GM10248 (cell line): ENCODE data around the gene ADAP1.

Source experiments
- CTCF ChIA-PET: fragments of 300-600 bp; sonication (Branson Sonifier 250); formaldehyde crosslinking; extraction: SDS; loops from one replicate; lab custom pipeline; 2021; ENCODE audit warnings: antibody characterized with exemption; lab: Yijun Ruan, JAX
- POLR2A ChIA-PET: fragments of 350-650 bp; sonication (Branson Sonifier 250); formaldehyde crosslinking; extraction: SDS; loops from one replicate; lab custom pipeline; 2020; ENCODE audit warnings: antibody characterized with exemption; lab: Yijun Ruan, JAX
- DNase-seq: peaks from one replicate; pipeline ENCODE4 v3.0.0; 2012; ENCODE audit errors: extremely low spot score
- TF ChIP-seq, protein P1 (sequence below): IDR thresholded peaks from 2 replicates; pipeline ENCODE4 v1.5.1; 2012; ENCODE audit warnings: mild to moderate bottlenecking, low read depth; ENCODE audit errors: extremely low read depth, missing control alignments, control extremely low read depth

Gene ADAP1

DNA sequence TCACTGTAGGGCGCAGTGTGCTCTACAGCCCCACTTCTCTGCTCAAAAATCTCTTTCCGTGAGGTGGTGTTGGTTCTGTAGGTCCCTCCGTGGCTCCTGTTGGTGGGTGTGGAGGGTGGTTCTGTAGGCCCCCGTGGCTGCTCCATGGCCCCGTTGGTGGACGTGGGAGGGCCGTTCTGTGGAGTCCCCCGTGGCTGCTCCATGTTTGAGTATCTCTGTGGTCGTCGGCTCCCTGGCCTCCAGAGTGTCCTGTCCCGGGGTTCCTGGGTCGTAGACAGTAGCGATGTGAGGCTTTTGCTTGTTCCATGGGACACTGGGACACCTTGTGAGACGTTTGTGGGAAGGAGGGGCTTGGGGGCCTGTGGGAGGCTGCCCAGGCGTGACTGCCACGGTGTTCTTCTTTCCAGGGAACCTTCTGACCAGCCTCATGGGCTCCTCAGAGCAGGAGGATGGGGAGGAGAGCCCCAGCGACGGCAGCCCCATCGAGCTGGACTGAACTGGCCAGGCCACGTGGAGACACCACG lies 59.5 kb downstream of the ADAP1 start:
- ChIA-PET CTCF (no interaction called here), POLR2A (no interaction called here)
- TF ChIP-seq, protein P1, sequence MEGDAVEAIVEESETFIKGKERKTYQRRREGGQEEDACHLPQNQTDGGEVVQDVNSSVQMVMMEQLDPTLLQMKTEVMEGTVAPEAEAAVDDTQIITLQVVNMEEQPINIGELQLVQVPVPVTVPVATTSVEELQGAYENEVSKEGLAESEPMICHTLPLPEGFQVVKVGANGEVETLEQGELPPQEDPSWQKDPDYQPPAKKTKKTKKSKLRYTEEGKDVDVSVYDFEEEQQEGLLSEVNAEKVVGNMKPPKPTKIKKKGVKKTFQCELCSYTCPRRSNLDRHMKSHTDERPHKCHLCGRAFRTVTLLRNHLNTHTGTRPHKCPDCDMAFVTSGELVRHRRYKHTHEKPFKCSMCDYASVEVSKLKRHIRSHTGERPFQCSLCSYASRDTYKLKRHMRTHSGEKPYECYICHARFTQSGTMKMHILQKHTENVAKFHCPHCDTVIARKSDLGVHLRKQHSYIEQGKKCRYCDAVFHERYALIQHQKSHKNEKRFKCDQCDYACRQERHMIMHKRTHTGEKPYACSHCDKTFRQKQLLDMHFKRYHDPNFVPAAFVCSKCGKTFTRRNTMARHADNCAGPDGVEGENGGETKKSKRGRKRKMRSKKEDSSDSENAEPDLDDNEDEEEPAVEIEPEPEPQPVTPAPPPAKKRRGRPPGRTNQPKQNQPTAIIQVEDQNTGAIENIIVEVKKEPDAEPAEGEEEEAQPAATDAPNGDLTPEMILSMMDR: no peak
- DNase-seq: no peak

DNA sequence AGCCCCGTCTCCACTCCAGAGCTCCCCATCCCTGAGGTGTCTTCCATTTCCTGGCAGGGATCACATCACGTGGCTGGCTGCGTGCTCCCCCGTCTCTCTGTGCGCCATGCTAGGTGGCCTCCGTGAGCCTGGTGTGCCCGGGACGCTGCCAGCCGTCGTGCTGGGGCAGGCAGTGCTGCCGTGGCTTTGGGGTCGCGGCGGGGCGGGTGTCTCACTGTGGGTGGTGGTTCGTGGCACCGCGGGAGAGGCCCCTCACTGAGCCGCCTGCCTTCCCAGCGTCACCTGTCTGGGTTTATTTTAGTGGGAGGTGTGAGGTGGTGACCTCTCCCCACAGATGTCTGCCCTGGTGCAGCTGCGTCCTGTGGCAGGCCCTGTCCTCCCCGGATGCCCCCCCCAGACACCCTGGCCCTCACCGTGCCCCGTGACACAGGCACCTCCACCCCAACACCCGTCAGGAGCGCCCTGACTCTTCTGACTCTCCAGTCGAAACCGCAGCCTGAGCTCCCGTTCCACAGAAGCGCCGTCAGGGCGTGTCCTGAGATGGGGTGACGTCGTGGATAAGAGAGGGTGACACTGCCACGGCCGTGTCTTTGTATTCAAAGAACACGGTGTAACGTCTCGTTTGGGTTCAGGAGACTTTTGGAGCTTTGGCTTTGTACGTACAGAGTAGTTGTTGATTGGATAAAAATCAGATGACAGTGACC lies 60.2 kb downstream of the ADAP1 start:
- TF ChIP-seq, protein P1: no peak
- DNase-seq: no peak
- ChIA-PET CTCF (no interaction called here), POLR2A (no interaction called here)

DNA sequence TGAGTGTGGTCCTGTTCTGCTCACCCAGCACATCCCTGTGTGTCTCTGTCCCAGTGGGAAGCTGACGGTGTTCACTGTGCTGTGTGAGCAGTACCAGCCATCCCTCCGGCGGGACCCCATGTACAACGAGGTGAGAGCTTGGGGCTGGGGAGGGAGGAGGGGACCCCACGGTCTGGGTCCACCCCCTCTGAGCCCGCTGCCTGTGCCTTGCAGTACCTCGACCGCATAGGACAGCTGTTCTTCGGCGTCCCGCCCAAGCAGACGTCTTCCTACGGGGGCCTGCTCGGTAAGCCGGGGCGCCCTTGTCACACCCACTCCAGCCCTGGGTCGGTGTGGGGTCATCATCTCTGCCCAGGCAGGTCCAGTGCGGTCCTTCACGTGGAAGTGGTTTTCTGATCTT lies 60.8 kb downstream of the ADAP1 start:
- CTCF ChIA-PET: no interaction called here
- POLR2A ChIA-PET: no interaction called here
- no peak for DNase-seq
- TF ChIP-seq, protein P1: no peak

DNA sequence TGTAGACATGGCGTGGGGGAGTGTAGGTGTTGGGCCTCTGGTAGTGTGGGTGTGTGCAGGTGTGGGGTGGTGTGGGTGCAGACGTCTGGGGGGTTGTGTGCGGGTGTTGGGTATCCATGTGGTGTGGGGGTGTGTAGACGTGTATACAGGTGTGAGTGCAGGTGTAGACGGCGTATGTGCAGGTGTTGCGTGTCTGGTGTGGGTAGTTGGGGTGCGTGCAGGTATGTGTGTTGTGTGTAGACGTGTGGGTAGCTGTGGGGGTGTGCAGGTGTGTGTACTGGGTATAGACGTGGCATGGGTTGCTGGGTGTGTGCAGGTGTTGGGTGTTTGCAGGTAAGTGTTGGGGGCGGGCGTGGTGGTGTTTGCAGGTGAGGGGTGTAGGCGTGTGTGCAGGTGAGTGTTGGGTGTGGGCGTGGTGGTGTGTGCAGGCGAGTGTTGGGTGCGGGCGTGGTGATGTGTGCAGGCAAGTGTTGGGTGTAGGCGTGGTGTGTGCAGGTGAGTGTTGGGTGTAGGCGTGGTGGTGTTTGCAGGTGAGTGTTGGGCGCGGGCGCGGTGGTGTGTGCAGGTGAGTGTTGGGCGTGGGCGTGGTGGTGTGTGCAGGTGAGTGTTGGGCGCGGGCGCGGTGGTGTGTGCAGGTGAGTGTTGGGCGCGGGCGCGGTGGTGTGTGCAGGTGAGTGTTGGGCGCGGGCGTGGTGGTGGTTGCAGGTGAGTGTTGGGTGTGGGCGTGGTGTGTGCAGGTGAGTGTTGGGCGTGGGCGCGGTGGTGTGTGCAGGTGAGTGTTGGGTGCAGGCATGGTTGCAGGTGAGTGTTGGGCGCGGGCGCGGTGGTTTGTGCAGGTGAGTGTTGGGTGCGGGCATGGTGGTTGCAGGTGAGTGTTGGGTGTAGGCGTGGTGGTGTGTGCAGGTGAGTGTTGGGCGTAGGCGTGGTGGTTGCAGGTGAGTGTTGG lies 61.6 kb downstream of the ADAP1 start:
- POLR2A ChIA-PET: no interaction called here
- TF ChIP-seq, protein P1: no peak
- CTCF ChIA-PET: interaction anchor here (1.4 kb wide), 1 partner anchor 85 kb away, joined by 3 read pairs; no protein-coding TSS in a partner anchor
- no peak for DNase-seq

DNA sequence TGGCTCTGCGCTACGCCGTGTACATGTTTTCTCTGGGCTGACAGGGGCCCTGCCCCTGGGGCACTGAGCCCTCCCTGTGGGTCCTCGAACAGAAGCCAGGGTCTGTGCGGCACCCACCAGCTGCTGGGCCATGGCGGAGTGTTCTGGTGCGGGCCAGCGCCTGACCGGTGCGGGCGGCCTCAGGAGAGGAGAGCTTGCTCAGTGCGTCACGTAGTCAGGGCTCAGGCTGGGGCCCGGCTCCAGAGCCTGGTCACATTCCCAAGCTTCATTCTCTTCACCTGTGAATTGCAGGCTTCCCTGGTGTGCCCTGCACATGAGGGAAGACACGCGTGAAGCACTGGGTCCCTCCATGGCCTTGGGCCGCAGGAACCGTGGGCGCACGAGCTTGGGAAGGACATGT lies 62.7 kb downstream of the ADAP1 start:
- CTCF ChIA-PET: interaction anchor here (0.9 to 1.4 kb wide), 3 partner anchors 10 to 86 kb away, joined by 3 read pairs; no protein-coding TSS in a partner anchor
- POLR2A ChIA-PET: no interaction called here
- no peak for DNase-seq
- TF ChIP-seq, protein P1: no peak

DNA sequence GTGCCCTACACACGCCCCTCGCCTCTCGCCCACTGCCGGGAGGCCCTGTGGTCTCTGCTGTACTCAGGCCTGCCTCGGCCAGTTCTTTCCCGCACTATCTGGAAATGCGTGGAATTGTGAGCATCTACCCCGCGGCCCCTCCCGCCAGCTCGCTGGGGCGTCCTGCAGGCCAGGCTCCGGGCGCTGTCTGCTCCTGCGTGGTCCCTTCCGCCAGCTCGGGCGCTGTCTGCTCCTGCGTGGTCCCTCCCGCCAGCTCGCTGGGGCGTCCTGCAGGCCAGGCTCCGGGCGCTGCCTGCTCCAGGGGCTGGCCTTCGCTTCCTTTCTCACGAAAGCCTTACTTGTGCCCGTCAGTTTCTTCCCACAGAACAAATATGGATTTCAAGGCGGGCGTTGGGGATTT lies 63.2 kb downstream of the ADAP1 start:
- POLR2A ChIA-PET: no interaction called here
- TF ChIP-seq, protein P1: no peak
- CTCF ChIA-PET: interaction anchor here (0.9 kb wide), 2 partner anchors 10 to 18 kb away, joined by 3 read pairs; no protein-coding TSS in a partner anchor
- DNase-seq: no peak
